ENCODE measurements around the gene CFAP299.

DNA sequence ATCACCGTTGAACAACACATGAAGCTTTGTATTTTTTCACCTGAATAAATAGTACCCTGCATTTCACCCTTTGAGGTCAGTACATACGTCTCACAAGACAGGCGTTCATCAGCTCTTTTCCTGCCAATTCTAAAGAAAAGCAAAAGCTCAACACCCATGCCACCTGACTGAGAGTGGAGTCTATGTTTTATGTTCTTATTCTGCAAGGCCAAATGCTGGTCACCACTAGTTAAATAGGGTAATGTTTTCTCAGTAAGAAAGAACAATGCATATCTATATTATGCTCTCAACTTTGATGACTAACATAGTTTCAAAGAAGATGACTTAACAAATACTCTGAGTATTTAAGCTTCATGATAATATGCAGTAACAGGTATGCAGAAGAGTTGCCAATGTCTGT, 358.6 kb downstream of the CFAP299 start:
- TF ChIP-seq CTCF (IDR thresholded peaks at IDR 0.05; ENCODE audit: extremely low read depth in 1 of 2, insufficient read depth in 1 of 2, low read depth in 1 of 2, low read length in 2 of 2) (no peak), POLR2AphosphoS5 (IDR thresholded peaks at IDR 0.05; ENCODE audit: insufficient read depth, low read depth, low read length) (no peak), POLR2A (IDR thresholded peaks at IDR 0.05; ENCODE audit: low read depth, low read length) (no peak), MAX (IDR thresholded peaks at IDR 0.05; ENCODE audit: insufficient read depth, insufficient read length) (no peak), FOS (IDR thresholded peaks at IDR 0.05; ENCODE audit: borderline replicate concordance, insufficient read depth, low read length) (no peak)

Measured in endothelial cell of umbilical vein (primary cell).